GM12873 (cell line): ENCODE measurements around the gene PCDHA2.

Source experiments
- TF ChIP-seq, protein P1 (sequence below): IDR thresholded peaks from 2 replicates; pipeline ENCODE4 v1.5.1; 2012; ENCODE audit warnings: low read depth, mild to moderate bottlenecking, moderate library complexity, low read length, control low read depth; ENCODE audit not compliant: insufficient read depth; ENCODE audit errors: missing control alignments

Gene PCDHA2

GRCh38 chr5:140795259-140795641, 598 bp downstream of the PCDHA2 start:
- TF ChIP-seq, protein P1, sequence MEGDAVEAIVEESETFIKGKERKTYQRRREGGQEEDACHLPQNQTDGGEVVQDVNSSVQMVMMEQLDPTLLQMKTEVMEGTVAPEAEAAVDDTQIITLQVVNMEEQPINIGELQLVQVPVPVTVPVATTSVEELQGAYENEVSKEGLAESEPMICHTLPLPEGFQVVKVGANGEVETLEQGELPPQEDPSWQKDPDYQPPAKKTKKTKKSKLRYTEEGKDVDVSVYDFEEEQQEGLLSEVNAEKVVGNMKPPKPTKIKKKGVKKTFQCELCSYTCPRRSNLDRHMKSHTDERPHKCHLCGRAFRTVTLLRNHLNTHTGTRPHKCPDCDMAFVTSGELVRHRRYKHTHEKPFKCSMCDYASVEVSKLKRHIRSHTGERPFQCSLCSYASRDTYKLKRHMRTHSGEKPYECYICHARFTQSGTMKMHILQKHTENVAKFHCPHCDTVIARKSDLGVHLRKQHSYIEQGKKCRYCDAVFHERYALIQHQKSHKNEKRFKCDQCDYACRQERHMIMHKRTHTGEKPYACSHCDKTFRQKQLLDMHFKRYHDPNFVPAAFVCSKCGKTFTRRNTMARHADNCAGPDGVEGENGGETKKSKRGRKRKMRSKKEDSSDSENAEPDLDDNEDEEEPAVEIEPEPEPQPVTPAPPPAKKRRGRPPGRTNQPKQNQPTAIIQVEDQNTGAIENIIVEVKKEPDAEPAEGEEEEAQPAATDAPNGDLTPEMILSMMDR, result peak; percentile 13

DNA sequence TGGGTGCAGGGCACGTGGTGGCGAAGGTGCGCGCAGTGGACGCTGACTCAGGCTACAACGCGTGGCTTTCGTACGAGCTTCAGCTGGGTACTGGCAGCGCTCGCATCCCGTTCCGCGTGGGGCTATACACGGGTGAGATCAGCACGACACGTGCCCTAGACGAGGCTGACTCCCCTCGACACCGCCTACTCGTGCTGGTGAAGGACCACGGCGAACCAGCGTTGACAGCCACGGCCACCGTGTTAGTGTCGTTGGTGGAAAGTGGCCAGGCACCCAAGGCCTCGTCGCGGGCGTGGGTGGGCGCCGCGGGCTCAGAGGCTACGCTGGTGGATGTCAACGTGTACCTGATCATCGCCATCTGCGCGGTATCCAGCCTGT, 2.1 kb downstream of the PCDHA2 start:
- TF ChIP-seq, protein P1, result no peak

GRCh38 chr5:140800816-140801493, 6.3 kb downstream of the PCDHA2 start, which contains the start of gene PCDHA3:
Gene PCDHA3, plus strand, starts transcription at chr5:140801057.
- TF ChIP-seq, protein P1, result peak; percentile 14

- TF ChIP-seq, protein P1, result no peak
Measured at GRCh38 chr5:140801494-140801841, 6.8 kb downstream of the PCDHA2 start.

DNA sequence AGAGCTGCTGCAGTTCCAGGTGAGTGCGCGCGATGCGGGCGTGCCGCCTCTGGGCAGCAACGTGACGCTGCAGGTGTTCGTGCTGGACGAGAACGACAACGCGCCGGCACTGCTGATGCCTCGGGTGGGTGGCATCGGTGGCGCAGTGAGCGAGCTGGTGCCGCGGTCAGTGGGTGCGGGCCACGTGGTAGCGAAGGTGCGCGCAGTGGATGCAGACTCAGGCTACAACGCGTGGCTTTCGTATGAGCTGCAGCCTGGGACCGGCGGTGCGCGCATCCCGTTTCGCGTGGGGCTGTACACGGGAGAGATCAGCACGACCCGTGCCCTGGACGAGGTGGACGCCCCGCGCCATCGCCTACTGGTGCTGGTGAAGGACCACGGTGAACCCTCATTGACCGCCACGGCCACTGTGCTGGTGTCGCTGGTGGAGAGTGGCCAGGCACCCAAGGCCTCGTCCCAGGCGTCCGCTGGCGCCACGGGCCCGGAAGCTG, 8.2 kb downstream of the PCDHA2 start:
- TF ChIP-seq, protein P1, result no peak

GRCh38 chr5:140806834-140807775, 12.5 kb downstream of the PCDHA2 start, which contains the start of gene PCDHA4:
Gene PCDHA4, plus strand, starts transcription at chr5:140807068.
- TF ChIP-seq, protein P1, result peak; percentile 57

DNA sequence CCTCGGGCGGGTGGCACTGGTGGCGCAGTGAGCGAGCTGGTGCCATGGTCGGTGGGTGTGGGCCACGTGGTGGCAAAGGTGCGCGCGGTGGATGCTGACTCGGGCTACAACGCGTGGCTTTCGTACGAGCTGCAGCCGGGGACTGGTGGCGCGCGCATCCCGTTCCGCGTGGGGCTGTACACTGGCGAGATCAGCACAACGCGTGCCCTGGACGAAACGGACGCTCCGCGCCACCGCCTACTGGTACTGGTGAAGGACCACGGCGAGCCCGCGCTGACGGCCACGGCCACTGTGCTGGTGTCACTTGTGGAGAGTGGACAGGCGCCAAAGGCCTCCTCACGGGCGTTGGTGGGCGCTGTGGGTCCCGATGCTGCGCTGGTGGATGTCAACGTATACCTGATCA, 14.2 kb downstream of the PCDHA2 start:
- TF ChIP-seq, protein P1, result no peak
